Occipital lobe (tissue), 2 donors: ENCODE results near the gene GLRX3. TPM values are rescaled to one million over a fixed set of nuclear protein-coding genes. Genes with fewer than 3 reads are reported as not detected.

Source experiments
- DNase-seq: peaks from one replicate; lab custom pipeline; 2025; lab: John Stamatoyannopoulos, UW
- total RNA-seq: library from RNA; depleted of rRNA; stranded (reverse); fragments of >200 nt; gene quantifications from one replicate; pipeline ENCODE4 v1.2.3, GENCODE V29; 2014

The GLRX3 gene
- total RNA-seq, 1 donor from 2014 or later, result 49.0 TPM

DNA sequence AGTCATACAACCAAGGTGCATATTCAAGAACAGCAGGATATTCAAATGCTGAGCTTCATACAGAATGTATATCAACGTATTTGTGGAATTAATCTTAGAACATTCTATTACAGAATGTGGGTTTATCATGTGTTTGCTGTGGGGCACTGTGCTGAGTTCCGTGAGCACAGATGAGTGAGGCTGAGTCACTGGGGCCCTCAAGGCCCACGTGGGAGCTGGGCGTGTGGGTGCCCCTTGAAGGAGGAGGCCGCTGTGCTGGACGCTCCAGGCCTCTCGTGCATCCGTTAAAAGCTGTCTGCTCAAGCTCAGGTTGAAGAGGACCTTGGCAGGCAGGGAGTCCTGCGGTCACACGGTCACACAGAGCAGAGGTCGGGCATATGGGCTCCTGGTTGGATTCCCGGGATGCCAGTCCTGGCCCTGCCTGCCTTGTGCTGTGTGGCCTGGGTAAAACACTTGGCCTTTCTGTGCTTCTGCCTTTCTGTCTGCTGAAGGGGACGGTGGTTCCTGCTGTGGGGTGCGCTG, 70.1 kb downstream of the GLRX3 start:
- no peak for DNase-seq

- no peak for DNase-seq
These were observed 71.0 kb downstream of the GLRX3 start for GRCh38 chr10:130207205-130207604.

DNA sequence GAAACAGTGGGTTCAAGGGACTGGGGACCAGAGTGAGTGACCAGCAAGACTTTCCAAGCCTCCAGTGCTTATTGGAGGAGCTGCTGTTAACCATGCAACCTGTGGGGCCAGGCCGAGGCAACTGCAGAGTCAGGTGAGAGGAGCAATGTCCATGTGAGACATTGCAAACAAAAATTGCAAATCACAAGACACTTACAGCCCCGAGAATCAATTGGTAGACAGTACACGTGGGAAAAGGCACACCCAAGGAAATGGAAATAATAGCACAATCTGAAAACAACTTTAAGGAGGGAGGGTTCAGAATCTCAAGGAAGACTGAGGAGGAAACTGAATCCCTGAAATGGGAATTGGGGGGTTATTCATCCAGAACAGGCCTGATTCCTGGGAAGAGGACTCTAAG, 72.6 kb downstream of the GLRX3 start:
- DNase-seq, result no peak

DNA sequence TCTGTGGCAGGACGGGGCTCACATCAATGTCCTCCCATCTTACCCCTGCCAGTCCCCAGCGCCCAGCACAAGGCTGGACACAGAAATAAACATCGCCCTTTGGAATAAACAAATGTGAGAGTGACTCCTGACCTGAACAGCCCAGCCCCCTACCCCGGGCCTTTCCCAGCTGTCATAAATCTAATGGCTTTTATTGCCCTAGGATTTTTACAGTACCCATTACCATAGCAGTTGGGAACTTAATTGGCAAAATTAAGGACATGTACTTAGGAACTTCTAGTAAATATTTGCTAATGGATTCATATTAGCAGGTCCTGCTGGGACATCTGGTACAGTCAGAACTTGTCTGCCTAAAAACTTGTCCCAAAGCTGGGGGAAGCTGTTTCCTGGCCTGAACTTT, 76.6 kb downstream of the GLRX3 start:
- no peak for DNase-seq

DNA sequence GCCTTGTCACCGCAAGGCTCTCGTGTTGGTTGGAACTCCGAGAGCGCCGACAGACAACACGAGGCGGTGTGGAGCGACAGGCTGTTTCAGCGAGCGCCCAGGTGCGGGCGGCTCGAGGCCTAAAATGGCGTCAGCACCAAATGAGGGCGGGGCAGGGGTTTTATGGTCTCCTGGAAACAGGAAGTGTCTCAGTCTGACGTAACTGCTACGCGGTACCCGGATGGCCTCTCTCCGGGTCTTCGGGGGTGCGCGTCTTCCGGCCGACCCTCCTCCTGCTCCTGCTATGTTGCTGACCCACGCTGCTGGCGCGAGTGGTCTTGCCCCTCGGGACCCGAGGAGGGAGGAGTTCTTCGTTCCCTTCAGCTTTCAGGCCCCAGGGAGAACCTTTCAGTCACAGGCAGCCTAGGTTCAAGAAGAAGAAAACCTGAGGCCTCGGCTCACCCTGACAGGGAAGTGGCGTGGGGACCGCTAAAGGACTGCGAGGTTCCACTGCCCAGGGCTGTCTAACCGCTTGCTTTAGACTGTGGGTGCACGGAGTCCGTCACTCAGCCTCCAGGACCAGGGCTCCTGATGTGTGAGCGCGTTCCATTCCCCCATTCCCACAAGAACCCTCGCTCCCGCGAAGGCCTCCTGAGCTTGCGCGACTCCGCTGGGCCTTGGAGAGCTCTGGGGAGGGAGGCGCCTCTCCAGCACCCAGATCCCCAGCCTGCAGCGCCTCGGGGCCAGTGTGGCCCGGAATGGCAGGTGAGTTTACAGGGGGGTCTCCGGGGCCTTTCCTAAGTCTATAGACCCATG, 77.3 kb downstream of the GLRX3 start:
- DNase-seq, result no peak

DNA sequence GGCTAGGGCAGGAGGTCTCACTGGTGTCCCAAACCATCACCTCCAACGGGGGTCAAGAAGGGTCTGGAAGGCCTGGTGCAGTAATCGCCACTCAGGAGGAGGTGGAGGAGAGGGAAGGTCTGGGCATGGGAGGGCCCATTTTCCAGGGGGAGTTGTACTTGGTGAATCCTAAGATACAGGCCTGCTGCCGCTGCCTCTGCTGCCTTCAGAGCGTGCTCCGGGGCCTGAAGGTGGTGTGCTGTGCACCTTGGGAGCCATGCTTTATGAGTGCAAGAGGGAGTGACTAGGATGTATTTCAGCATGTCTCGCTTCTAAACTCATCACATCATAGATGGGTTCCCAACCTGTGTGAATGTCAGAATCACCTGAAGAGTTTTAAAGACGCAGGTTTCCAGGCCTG, 78.2 kb downstream of the GLRX3 start:
- no peak for DNase-seq

DNA sequence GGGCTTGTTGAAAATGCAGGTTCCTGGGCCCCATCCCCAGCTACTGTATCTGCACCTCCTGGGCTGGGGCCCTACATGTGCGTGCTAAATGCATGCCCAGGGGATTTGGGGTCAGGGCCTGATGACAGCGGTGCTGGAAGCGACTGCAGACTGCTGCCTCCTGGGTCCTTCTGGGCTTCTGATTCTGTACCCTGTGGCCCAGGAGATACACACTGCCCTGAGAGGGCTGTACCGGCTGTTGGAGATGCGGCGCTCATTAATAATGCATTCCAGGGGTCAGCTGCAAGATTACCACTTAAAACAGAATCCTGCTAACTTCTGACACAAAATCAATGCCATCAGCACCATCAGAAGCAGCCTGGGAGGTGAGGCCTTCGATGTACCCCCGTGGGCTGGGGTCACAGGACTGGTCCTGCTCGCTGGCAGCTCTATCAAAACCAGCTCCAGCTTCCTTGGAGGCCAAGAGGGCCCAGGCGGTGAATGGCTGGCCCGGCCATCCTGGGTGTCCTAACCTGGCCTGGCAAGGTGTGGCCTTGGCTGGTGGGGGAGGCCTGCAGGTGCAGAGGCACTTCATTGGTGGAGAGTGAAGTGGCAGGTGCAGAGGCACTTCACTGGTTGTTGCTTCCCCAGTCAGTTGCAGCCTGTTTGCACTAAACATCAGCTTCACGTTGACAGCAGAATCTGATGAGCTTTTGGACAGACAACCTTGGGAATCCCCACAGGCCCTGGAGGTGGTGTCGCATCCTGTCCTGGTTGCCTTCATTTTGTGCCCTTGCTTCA, 79.2 kb downstream of the GLRX3 start:
- no peak for DNase-seq

DNA sequence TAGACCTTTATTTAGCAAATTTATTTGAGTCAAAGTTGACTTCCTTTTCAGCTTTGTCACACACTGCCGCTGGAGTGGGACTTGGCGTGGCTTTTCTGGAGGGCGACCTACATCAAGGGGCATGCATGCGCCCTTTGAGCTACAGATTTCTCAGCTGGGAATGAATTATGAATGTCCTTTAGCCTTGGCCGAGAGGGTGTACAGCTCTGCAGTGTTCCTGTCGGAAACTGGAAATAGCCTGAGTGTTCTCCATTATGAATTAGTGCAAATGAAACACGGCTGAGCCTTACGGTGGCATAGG, 79.7 kb downstream of the GLRX3 start:
- DNase-seq, result no peak

- no peak for DNase-seq
These were observed 82.0 kb downstream of the GLRX3 start for GRCh38 chr10:130218181-130218641.

- no peak for DNase-seq
These were observed 82.7 kb downstream of the GLRX3 start for GRCh38 chr10:130218936-130219335.

DNA sequence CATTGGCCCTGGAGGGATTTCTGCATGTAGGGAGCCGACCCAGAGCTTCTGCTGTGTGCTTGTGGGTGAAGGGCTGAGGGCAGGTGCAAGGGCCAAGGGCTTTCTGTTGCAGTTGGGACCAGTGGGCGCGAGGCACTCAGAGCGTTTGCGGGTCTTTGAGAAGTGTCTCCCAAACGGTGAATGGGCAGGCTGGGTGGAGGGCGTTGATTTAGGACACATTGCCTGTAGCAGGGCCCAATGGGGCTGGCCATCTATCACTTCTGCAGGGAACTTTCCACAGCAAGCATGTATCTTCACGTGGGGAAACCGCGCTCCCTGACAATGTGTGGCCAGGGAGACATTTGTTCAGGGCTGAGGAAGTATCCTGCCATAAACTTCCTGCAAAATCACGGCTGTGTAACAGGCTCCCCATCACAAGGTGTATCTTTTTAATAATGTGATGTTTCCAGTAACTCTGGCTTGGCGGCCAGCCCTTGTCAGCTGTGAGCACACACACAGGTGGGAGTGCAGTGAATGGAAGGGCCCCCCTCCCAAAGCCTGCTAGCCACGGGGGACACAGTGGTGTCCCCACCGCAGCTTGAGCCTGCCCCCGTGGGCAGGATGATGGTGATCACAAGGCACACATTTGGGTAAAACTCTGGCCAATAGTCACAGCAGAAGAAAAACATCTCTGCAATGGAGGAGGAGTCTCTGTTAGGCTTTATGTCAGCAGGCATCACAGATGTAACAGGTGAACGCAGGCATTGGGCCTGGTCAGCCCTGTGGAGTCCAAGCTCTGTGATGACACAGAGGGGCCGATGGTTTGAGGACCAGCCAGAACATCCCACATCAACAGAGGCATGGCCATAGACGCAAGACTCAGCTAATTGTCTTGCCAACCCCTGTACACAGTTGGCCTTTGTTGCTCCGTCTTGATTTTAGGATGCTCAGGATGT, 84.3 kb downstream of the GLRX3 start:
- no peak for DNase-seq

DNA sequence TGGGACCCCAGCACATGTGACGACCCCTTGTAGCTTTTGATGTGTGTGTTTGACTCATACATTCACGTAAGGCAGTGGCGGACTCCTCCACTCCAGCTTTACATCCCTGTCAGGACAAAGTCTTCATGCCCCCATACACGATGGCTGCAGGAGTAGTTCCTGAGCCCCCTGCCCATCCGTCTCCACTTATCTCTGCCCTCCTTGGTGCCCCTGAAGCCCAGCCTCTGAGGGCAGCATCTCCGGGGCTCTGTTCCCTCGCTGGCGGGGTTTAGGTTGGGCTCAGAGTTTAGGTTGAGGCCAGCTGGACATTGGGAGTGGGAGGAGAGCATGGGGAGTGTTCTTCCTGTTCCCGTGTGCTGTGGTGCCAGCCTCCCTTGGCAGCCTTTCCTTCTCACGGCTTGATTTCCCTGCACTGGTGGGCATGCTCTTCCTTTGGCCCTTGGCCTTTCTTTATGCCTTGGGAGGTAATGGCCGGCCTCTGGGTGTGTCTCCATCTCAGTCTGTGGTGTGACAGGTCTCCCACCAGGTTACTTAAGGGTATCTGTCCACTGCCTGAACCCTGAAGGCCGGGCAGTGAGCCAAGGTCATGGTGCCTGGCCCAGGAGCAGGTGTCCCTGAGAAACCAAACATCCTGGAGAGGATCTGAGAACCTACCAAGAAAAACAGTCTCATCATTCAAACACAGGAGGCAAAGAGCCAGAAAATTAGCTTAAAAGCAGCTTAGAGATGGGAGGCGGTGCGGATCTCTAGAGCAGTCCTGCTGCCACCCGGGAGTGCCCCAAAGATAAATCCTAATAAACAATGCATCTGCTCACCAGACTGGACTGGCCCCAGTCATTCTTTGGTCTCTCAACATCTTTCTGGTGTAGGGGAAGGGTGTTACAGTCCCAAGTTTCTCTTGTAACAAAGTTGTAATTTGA, 85.5 kb downstream of the GLRX3 start:
- no peak for DNase-seq

GRCh38 chr10:130222381-130222780, 86.2 kb downstream of the GLRX3 start:
- DNase-seq, result no peak

GRCh38 chr10:130224228-130224627, 88.0 kb downstream of the GLRX3 start:
- no peak for DNase-seq

DNA sequence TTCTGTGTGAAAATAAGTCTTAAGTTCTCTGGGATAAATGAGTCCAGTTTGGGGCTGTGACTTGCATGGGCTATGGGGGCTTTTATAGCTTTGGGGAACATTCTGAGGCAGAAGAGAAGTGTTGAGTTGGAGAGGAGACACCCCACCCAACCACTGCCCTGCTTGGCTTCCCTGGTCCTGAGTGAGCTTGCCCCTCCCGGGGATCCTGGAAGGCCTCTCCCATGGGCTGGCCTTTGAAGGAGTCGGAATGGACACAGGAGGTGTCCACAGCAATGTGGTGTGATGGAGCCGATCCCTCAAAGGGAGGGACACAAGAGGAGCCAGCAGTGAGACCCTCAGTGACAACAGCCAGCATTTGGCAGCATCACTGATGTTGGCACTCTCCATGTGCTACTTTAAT, 89.8 kb downstream of the GLRX3 start:
- DNase-seq, result no peak

DNA sequence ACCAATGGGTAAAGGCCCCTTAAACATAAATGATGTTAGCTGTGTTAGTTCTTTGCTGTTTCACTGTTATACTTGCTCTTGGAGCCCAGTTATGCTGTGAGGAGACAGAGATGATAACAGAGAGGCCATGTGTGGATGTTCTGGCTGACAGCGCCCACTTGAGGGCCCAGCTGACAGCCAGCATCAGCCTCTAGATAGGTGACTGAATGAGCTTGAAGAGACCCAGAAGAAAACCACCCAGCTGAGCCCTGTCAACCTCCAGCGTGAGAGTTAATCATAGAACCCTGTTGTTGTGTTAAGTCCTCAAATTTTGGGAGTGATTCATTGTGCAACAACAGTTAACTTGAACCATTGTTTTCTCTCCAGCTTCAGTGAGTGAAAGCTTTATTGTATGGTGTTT, 91.7 kb downstream of the GLRX3 start:
- no peak for DNase-seq
